Caco-2 (cell line): ENCODE results near the gene SYT8. TPM values are rescaled to one million over a fixed set of nuclear protein-coding genes. Genes with fewer than 3 reads are reported as not detected.

Source experiments
- BruUV-seq: library from RNA; stranded (reverse); fragments of 400-500 nt; replicated peaks from 2 replicates; lab custom pipeline; 2021; lab: Mats Ljungman, UMichigan
- CTCF ChIA-PET: fragments of 300-600 bp; sonication (Branson Sonifier 250); formaldehyde crosslinking; loops from one replicate; lab custom pipeline; 2022; ENCODE audit warnings: antibody characterized with exemption; lab: Charles Lee
- POLR2A ChIA-PET: fragments of 300-600 bp; sonication (Branson Sonifier 250); formaldehyde crosslinking; loops from one replicate; lab custom pipeline; 2022; ENCODE audit warnings: antibody characterized with exemption; lab: Charles Lee
- DNase-seq, 2 experiments: peaks; one replicate each; pipeline versions ENCODE4 v3.0.0 to v3.0.0-alpha.2; 2020 to 2022
- H3K27me3 ChIP-seq: replicated peaks from 2 replicates; pipeline ENCODE4 v1.6.0; 2011; ENCODE audit warnings: low read length; ENCODE audit not compliant: control insufficient read depth, insufficient read depth
- H3K36me3 ChIP-seq: 2 replicates; pipeline ENCODE4 v1.5.1; 2011; ENCODE audit warnings: low read length; ENCODE audit not compliant: control insufficient read depth, insufficient read depth
- H3K4me1 ChIP-seq: fragments of 250-450 bp; sonication (Bioruptor Pico); 2 replicates; pipeline ENCODE4 v1.5.1; 2020; ENCODE audit warnings: mild to moderate bottlenecking
- H3K4me3 ChIP-seq: 2 replicates; pipeline ENCODE4 v1.5.1; 2011; ENCODE audit warnings: low read depth, mild to moderate bottlenecking, control low read depth, low read length
- H3K9me3 ChIP-seq: fragments of 250-450 bp; sonication (Bioruptor Pico); 2 replicates; pipeline ENCODE4 v1.5.1; 2020; ENCODE audit warnings: mild to moderate bottlenecking, moderate library complexity
- H3K27ac Mint-ChIP-seq: one replicate; pipeline ENCODE4 v1.8.0; 2022; ENCODE audit warnings: mixed read lengths; ENCODE audit not compliant: unreplicated experiment
- H3K27me3 Mint-ChIP-seq: one replicate; pipeline ENCODE4 v1.8.0; 2022; ENCODE audit warnings: mixed read lengths; ENCODE audit not compliant: insufficient read depth, unreplicated experiment
- H3K36me3 Mint-ChIP-seq: one replicate; pipeline ENCODE4 v1.8.0; 2022; ENCODE audit warnings: mild to moderate bottlenecking, mixed read lengths; ENCODE audit not compliant: insufficient read depth, unreplicated experiment
- H3K4me1 Mint-ChIP-seq: one replicate; pipeline ENCODE4 v1.8.0; 2022; ENCODE audit warnings: low read depth, mixed read lengths; ENCODE audit not compliant: unreplicated experiment
- H3K4me3 Mint-ChIP-seq: one replicate; pipeline ENCODE4 v1.8.0; 2022; ENCODE audit warnings: mild to moderate bottlenecking, moderate library complexity, mixed read lengths; ENCODE audit not compliant: unreplicated experiment
- H3K9me3 Mint-ChIP-seq: one replicate; pipeline ENCODE4 v1.8.0; 2022; ENCODE audit warnings: mixed read lengths; ENCODE audit not compliant: unreplicated experiment
- intact Hi-C: fragments of 100-400 bp; cut with micrococcal nuclease; formaldehyde crosslinking; loops from one replicate; pipeline ENCODE4 v1.10.0; 2022; ENCODE audit not compliant: unreplicated experiment
- total RNA-seq: library from RNA; stranded (reverse); gene quantifications from 2 replicates; pipeline ENCODE4 v1.2.3, GENCODE V29; 2022
- TF ChIP-seq, protein P1 (sequence below), 2 experiments: fragments of 200-600 bp in 1 of 2; IDR thresholded peaks; 1 replicate in 1 of 2; 2 replicates in 1 of 2; pipeline versions ENCODE4 v1.5.1 to v1.8.0; 2011 to 2022; ENCODE audit warnings: antibody characterized with exemption in 1 of 2, control low read depth in 1 of 2, inconsistent platforms in 1 of 2, low read depth in 1 of 2, low read length in 1 of 2, mild to moderate bottlenecking in 1 of 2, moderate library complexity in 1 of 2; ENCODE audit not compliant: insufficient read depth in 1 of 2, severe bottlenecking in 1 of 2, unreplicated experiment in 1 of 2

The SYT8 gene
- total RNA-seq, 1 experiment from 2014 or later, result 14.9 TPM

GRCh38 chr11:1837171-1838076 lies 2.6 kb downstream of the SYT8 start:
- H3K4me3 Mint-ChIP-seq, result no peak overlapping the region
- Histone ChIP-seq H3K36me3 (no peaks in the 10 kb centered on the region), H3K27me3 (no peaks in the 10 kb centered on the region), H3K4me3 (no peak overlapping the region), H3K9me3 (no peaks in the 10 kb centered on the region), H3K4me1 (peaks cover 44% of the 10 kb centered on the region)
- ChIA-PET CTCF (interaction anchor here (0.7 to 1.5 kb wide), 3 partner anchors 12 to 185 kb away, joined by 3 to 4 read pairs (median 4); no protein-coding TSS in a partner anchor), POLR2A (interaction anchor here (0.8 kb wide), 1 partner anchor 111 kb away, joined by 3 read pairs; no protein-coding TSS in a partner anchor)
- H3K9me3 Mint-ChIP-seq, result no peaks in the 10 kb centered on the region
- H3K36me3 Mint-ChIP-seq, result peaks cover 17% of the 10 kb centered on the region
- intact Hi-C loops, result loop anchor here (1.0 kb wide), 1 partner anchor 33 kb away; no protein-coding TSS in a partner anchor
- TF ChIP-seq, protein P1, sequence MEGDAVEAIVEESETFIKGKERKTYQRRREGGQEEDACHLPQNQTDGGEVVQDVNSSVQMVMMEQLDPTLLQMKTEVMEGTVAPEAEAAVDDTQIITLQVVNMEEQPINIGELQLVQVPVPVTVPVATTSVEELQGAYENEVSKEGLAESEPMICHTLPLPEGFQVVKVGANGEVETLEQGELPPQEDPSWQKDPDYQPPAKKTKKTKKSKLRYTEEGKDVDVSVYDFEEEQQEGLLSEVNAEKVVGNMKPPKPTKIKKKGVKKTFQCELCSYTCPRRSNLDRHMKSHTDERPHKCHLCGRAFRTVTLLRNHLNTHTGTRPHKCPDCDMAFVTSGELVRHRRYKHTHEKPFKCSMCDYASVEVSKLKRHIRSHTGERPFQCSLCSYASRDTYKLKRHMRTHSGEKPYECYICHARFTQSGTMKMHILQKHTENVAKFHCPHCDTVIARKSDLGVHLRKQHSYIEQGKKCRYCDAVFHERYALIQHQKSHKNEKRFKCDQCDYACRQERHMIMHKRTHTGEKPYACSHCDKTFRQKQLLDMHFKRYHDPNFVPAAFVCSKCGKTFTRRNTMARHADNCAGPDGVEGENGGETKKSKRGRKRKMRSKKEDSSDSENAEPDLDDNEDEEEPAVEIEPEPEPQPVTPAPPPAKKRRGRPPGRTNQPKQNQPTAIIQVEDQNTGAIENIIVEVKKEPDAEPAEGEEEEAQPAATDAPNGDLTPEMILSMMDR (IDR thresholded peaks at IDR 0.05; ENCODE audit: insufficient read depth in 1 of 2, low read depth in 1 of 2, low read length in 1 of 2, severe bottlenecking in 1 of 2, unreplicated experiment in 1 of 2), result peak; percentile 84 to 91
- no peak overlapping the region for H3K27ac Mint-ChIP-seq
- H3K27me3 Mint-ChIP-seq, result no peaks in the 10 kb centered on the region
- DNase-seq, result peak; percentile 76 to 80
- peaks cover 17% of the 10 kb centered on the region for H3K4me1 Mint-ChIP-seq
- no TSS peak for BruUV-seq

DNA sequence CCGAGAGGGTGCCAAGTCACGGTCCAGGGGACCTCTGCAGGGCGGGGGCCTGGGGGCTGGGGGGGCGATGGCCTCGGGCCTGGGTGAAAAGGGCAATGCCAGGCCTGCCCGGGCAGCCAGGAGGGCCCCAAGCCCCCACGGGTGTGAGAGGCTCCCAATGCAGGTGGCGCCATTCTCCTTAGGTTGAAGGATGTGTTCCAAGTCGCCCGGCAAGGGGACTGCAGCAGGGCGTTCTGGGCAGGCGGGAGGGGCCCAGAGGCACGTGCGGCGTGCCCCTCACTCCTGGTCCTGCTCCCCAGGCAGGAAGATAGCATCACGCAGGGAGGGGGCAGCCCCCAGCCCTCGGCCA lies 3.3 kb downstream of the SYT8 start:
- H3K27me3 Mint-ChIP-seq, result no peaks in the 10 kb centered on the region
- intact Hi-C loops, result no loop called here
- TF ChIP-seq, protein P1 (IDR thresholded peaks at IDR 0.05; ENCODE audit: insufficient read depth in 1 of 2, low read depth in 1 of 2, low read length in 1 of 2, severe bottlenecking in 1 of 2, unreplicated experiment in 1 of 2), result no peak

GRCh38 chr11:1838426-1839144 lies 3.8 kb downstream of the SYT8 start, which contains the start of gene TNNI2:
Gene TNNI2, plus strand, starts transcription at chr11:1838981. Its CDS starts 716 bp downstream, at chr11:1839697.
- Mint-ChIP-seq H3K36me3 (peaks cover 13% of the 10 kb centered on the region), H3K27me3 (no peaks in the 10 kb centered on the region), H3K27ac (no peak within 1 kb of the TSS), H3K4me1 (peaks cover 10% of the 10 kb centered on the region), H3K9me3 (no peaks in the 10 kb centered on the region), H3K4me3 (no peak within 1 kb of the TSS)
- CTCF ChIA-PET, result interaction anchor here (0.6 kb wide), 2 partner anchors 10 kb away, joined by 3 read pairs; no protein-coding TSS in a partner anchor
- H3K4me3 ChIP-seq, result no peak within 1 kb of the TSS
- no peaks in the 10 kb centered on the region for H3K27me3 ChIP-seq
- peaks cover 32% of the 10 kb centered on the region for H3K4me1 ChIP-seq
- TF ChIP-seq, protein P1 (IDR thresholded peaks at IDR 0.05; ENCODE audit: insufficient read depth in 1 of 2, low read depth in 1 of 2, low read length in 1 of 2, severe bottlenecking in 1 of 2, unreplicated experiment in 1 of 2), result no peak
- POLR2A ChIA-PET, result interaction anchor here (0.7 kb wide), 1 partner anchor 318 kb away, joined by 3 read pairs; no protein-coding TSS in a partner anchor
- intact Hi-C loops, result no loop called here
- BruUV-seq, result no TSS peak
- no peak for DNase-seq
- no peaks in the 10 kb centered on the region for H3K9me3 ChIP-seq
- H3K36me3 ChIP-seq, result no peaks in the 10 kb centered on the region

More for the DNA sequence above, 3.3 kb downstream of the SYT8 start:
- Mint-ChIP-seq H3K4me3 (no peak overlapping the region), H3K4me1 (peaks cover 16% of the 10 kb centered on the region), H3K36me3 (peaks cover 17% of the 10 kb centered on the region), H3K9me3 (no peaks in the 10 kb centered on the region), H3K27ac (no peak overlapping the region)
- Histone ChIP-seq H3K4me1 (peaks cover 38% of the 10 kb centered on the region), H3K27me3 (no peaks in the 10 kb centered on the region), H3K9me3 (no peaks in the 10 kb centered on the region), H3K36me3 (no peaks in the 10 kb centered on the region), H3K4me3 (no peak overlapping the region)
- CTCF ChIA-PET, result no interaction called here
- POLR2A ChIA-PET, result no interaction called here
- BruUV-seq, result no TSS peak
- no peak for DNase-seq
